ENCODE measurements around the gene HDAC4. TPM values are rescaled to one million over a fixed set of nuclear protein-coding genes. Genes with fewer than 3 reads are reported as not detected.
A peak's percentile ranks its signal among the peaks of the same experiment; 100 is the strongest.

Gene HDAC4
- total and polyA plus RNA-seq, 12 donors = 3.7 to 40.0 (median 25.5) TPM

DNA sequence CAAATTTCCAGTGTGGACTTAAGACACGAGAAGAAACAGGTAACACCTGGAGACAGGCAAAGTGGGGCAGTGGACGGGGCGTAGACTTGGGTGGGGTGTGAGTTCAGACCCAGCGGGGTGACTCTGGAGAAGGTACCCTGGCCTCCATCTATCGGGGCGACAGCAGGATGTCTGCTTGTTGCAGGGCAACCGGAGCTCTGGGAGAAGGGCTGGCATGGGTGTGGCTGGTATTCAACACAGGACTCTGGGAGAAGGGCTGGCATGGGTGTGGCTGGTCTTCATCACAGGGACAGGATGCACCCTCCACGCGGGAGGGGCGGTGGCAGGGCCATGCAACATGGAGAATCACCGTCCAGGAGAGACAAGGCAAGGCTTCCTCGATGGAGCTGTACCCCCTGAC is 198.5 kb downstream of the HDAC4 start:
- no peaks in the 10 kb centered on the region for H3K27me3 ChIP-seq
- DNase-seq = no peak
- ATAC-seq = peak in 3 of 8 donors; percentile 6 to 14 (median 7)
- H3K36me3 ChIP-seq = peaks cover 0 to 10% (median 1%) of the 10 kb centered on the region in 9 donors
- H3K9me3 ChIP-seq = no peaks in the 10 kb centered on the region
- H3K4me3 ChIP-seq = no peak overlapping the region
- intact Hi-C loops (cut with DNase I) = no loop called here
- peaks cover 9 to 38% (median 28%) of the 10 kb centered on the region in 9 donors for H3K4me1 ChIP-seq
- TF ChIP-seq, protein P1, sequence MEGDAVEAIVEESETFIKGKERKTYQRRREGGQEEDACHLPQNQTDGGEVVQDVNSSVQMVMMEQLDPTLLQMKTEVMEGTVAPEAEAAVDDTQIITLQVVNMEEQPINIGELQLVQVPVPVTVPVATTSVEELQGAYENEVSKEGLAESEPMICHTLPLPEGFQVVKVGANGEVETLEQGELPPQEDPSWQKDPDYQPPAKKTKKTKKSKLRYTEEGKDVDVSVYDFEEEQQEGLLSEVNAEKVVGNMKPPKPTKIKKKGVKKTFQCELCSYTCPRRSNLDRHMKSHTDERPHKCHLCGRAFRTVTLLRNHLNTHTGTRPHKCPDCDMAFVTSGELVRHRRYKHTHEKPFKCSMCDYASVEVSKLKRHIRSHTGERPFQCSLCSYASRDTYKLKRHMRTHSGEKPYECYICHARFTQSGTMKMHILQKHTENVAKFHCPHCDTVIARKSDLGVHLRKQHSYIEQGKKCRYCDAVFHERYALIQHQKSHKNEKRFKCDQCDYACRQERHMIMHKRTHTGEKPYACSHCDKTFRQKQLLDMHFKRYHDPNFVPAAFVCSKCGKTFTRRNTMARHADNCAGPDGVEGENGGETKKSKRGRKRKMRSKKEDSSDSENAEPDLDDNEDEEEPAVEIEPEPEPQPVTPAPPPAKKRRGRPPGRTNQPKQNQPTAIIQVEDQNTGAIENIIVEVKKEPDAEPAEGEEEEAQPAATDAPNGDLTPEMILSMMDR (IDR thresholded peaks at IDR 0.05) = no peak
- peak overlapping the region in 2 of 10 donors; percentile 5 to 83 for H3K27ac ChIP-seq
- WGBS, 2 donors = 92 to 95% methylated on average over 12 of the region's 12 CpGs

DNA sequence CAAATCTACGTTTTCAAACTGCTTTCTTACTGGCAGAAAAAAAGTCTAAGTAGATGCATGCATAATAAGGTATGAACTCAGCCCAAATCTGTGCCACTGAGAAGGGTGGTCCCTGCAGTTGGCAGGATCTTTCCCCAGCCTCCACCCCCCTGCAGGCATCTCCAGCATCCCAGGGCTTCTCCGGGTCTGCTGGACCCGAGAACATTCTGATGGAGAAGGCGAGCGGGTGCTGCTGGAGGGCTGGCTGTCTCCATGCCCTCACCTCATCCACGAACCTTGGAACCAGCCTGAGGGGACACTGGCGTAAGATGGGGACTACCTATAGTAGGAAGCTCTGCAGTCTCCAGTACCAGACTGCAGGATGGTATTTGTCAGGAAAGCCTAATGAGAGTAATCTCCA is 198.9 kb downstream of the HDAC4 start:
- H3K4me3 ChIP-seq = peak overlapping the region in 1 of 10 donors; percentile 15
- no peaks in the 10 kb centered on the region for H3K9me3 ChIP-seq
- 80 to 84% methylated on average over 7 of the region's 7 CpGs for WGBS, 2 donors
- peak overlapping the region in 4 of 10 donors; percentile 35 to 87 (median 79) for H3K27ac ChIP-seq
- TF ChIP-seq, protein P1 (IDR thresholded peaks at IDR 0.05) = no peak
- H3K36me3 ChIP-seq = peaks cover 0 to 15% (median 3%) of the 10 kb centered on the region in 9 donors
- ATAC-seq = no peak
- no peak for DNase-seq
- intact Hi-C loops (cut with DNase I) = no loop called here
- H3K27me3 ChIP-seq = no peaks in the 10 kb centered on the region
- H3K4me1 ChIP-seq = peaks cover 9 to 38% (median 28%) of the 10 kb centered on the region in 9 donors

DNA sequence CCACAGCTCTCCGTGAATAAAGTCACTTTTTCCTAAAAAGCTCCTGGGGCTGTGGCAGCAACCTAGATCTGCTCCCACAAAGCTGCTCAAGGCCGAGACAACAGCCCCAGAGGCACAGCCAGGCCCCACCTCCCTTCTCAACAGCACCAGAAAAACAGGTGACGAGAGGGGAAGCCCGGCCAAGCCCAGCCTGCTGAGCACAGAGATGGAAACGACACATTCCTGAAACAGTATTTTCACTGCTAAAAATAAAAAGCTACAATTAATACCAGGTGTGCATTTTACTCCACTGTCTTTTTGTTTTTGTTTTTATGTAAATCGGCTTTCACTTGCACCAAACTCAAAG is 199.3 kb downstream of the HDAC4 start:
- ATAC-seq (peak; percentile 70 to 90 (median 80)), DNase-seq (peak in 1 of 2 donors; percentile 56)
- no peaks in the 10 kb centered on the region for H3K27me3 ChIP-seq
- H3K36me3 ChIP-seq = peaks cover 0 to 19% (median 5%) of the 10 kb centered on the region in 9 donors
- H3K9me3 ChIP-seq = no peaks in the 10 kb centered on the region
- H3K4me3 ChIP-seq = peak overlapping the region in 5 of 10 donors; percentile 6 to 22 (median 14)
- intact Hi-C loops (cut with DNase I) = no loop called here
- 37 to 45% methylated on average over 6 of the region's 6 CpGs for WGBS, 2 donors
- TF ChIP-seq, protein P1 (IDR thresholded peaks at IDR 0.05) = no peak
- H3K27ac ChIP-seq = peak overlapping the region in 8 of 10 donors; percentile 49 to 87 (median 73)
- peaks cover 9 to 38% (median 28%) of the 10 kb centered on the region in 9 donors for H3K4me1 ChIP-seq

DNA sequence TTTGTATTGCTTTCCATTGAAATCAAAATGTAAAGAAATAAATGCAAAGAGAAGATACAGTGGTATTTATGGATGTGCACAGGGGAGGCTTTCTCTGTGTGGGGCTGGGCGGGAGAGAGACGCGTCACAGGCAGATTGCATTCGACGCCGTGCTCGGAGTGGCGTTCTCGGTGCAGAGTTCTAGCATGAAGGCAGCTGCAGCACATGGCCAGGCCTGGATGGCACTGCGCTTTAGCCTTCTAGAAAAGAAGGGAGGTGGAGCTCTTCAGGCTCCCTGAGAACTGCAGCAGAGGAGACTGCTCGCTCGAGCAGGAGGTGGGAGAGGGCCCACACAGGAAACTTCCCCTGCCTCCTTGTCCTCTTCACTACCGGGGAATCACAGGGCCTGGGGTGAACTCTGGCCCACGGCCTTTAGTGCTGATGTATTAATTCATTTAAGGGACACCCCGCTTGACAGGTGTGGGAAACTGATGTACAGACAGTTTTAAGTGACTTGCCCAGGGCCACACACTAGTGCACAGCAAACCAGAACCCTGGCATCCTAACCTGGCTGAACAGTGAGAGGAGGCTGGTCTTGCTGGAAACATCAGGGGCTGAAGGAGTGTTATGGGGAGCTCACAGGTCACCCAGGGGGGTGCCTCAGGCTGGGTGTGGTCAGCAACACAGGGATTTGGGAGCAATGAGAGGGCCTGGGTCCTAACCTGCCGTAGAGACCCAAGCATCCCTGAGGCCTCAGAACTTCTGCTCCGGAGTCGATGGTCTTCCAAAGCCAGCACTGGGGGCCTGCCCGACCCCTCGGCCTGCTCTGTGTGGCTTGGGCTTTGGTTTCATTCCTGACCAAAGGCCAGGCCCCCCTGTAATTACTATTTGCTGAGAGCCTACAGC is 199.9 kb downstream of the HDAC4 start:
- no peak for DNase-seq
- Histone ChIP-seq H3K9me3 (no peaks in the 10 kb centered on the region), H3K27ac (peak overlapping the region in 8 of 10 donors; percentile 49 to 87 (median 73)), H3K27me3 (no peaks in the 10 kb centered on the region), H3K4me3 (peak overlapping the region in 5 of 10 donors; percentile 6 to 22 (median 14)), H3K4me1 (peaks cover 9 to 35% (median 28%) of the 10 kb centered on the region in 9 donors), H3K36me3 (peaks cover 0 to 20% (median 5%) of the 10 kb centered on the region in 9 donors)
- 81 to 85% methylated on average over 20 of the region's 20 CpGs for WGBS, 2 donors
- TF ChIP-seq, protein P1 (IDR thresholded peaks at IDR 0.05) = no peak
- intact Hi-C loops (cut with DNase I) = no loop called here
- peak in 4 of 8 donors; percentile 2 to 7 (median 6) for ATAC-seq
